ENCODE results near the gene ITSN1.

The ITSN1 gene

GRCh38 chr21:33940881-33941245, 298.6 kb downstream of the ITSN1 start:
- DNase-seq = no peak

GRCh38 chr21:33942426-33942825, 300.1 kb downstream of the ITSN1 start:
- DNase-seq = no peak

GRCh38 chr21:33943293-33943692, 301.0 kb downstream of the ITSN1 start:
- DNase-seq = no peak

- DNase-seq = no peak
Measured at GRCh38 chr21:33944185-33944763, 302.0 kb downstream of the ITSN1 start.

- DNase-seq = no peak
Measured at GRCh38 chr21:33945652-33946270, 303.5 kb downstream of the ITSN1 start.

GRCh38 chr21:33947451-33948095, 305.3 kb downstream of the ITSN1 start:
- peak; percentile 88 for DNase-seq

- peak; percentile 87 for DNase-seq
Measured at GRCh38 chr21:33948096-33948950, 306.0 kb downstream of the ITSN1 start.

GRCh38 chr21:33948951-33949444, 306.7 kb downstream of the ITSN1 start:
- DNase-seq = no peak
